B cell (primary cell): ENCODE measurements around the gene PFKFB3. TPM values are rescaled to one million over a fixed set of nuclear protein-coding genes. Genes with fewer than 3 reads are reported as not detected.

ENCODE experiments used
- ATAC-seq: fragments of 200-7000 bp; cut with Tn5 transposase; one replicate; pipeline ENCODE4 v1.10.0; 2021; ENCODE audit warnings: low read depth, mild to moderate bottlenecking, moderate number of reproducible peaks, moderate library complexity
- CTCF ChIA-PET: fragments of 350-600 bp; sonication (Branson Sonifier 250); formaldehyde crosslinking; loops from one replicate; lab custom pipeline; 2021; ENCODE audit warnings: antibody characterized with exemption, inconsistent platforms; lab: Charles Lee
- POLR2A ChIA-PET: fragments of 350-600 bp; sonication (Branson Sonifier 250); formaldehyde crosslinking; loops from one replicate; lab custom pipeline; 2021; ENCODE audit warnings: antibody characterized with exemption; lab: Charles Lee
- DNase-seq: peaks from one replicate; pipeline ENCODE4 v3.0.0; 2013
- H2AFZ ChIP-seq: 2 replicates; pipeline ENCODE4 v1.6.1; 2012; ENCODE audit warnings: mild to moderate bottlenecking, low read depth, low read length; ENCODE audit not compliant: insufficient read depth, poor library complexity, severe bottlenecking
- H3K27ac ChIP-seq, 2 donors: 1 replicate in 1 of 2; 2 replicates in 1 of 2; pipeline ENCODE4 v1.5.1; 2012 to 2013; ENCODE audit warnings: low read length in 2 of 2, mild to moderate bottlenecking in 2 of 2, moderate library complexity in 1 of 2
- H3K27me3 ChIP-seq, 4 experiments: fragments of 200-600 bp in 1 of 4; sonication (generic) in 1 of 4; replicated peaks in 1 of 4; 1 replicate in 2 of 4; 2 replicates in 2 of 4; pipeline versions ENCODE4 v1.6.1 to v1.7.0; 2013 to 2016; ENCODE audit warnings: low read length in 3 of 4, mild to moderate bottlenecking in 2 of 4, mixed read lengths in 1 of 4, moderate library complexity in 1 of 4; ENCODE audit not compliant: insufficient read depth in 4 of 4, control insufficient read depth in 3 of 4; ENCODE audit errors: control extremely low read depth in 1 of 4
- H3K36me3 ChIP-seq, 2 experiments: replicated peaks in 1 of 2; 1 replicate in 1 of 2; 2 replicates in 1 of 2; pipeline versions ENCODE4 v1.6.1 to v1.7.1; 2013; ENCODE audit warnings: low read length in 1 of 2; ENCODE audit not compliant: insufficient read depth in 2 of 2, control insufficient read depth in 1 of 2; ENCODE audit errors: control extremely low read depth in 1 of 2, extremely low read depth in 1 of 2
- H3K4me1 ChIP-seq, 2 donors: fragments of 200-600 bp in 1 of 2; sonication (generic) in 1 of 2; 1 replicate in 1 of 2; 2 replicates in 1 of 2; pipeline versions ENCODE4 v1.5.1 to v1.6.1; 2013 to 2017; ENCODE audit warnings: low read length in 2 of 2; ENCODE audit not compliant: control insufficient read depth in 2 of 2, insufficient read depth in 2 of 2
- H3K4me2 ChIP-seq: replicated peaks from 2 replicates; pipeline ENCODE3; 2012; ENCODE audit warnings: mild to moderate bottlenecking, low read depth, low read length; ENCODE audit not compliant: poor library complexity, severe bottlenecking
- H3K4me3 ChIP-seq, 5 experiments: fragments of 200-600 bp in 1 of 5; sonication (generic) in 1 of 5; 1 replicate in 3 of 5; 2 replicates in 2 of 5; pipeline versions ENCODE4 v1.5.1 to v1.7.0; 2011 to 2016; ENCODE audit warnings: low read length in 4 of 5, mild to moderate bottlenecking in 4 of 5, low read depth in 2 of 5, control low read depth in 1 of 5, moderate library complexity in 1 of 5; ENCODE audit not compliant: insufficient read depth in 1 of 5; ENCODE audit errors: control extremely low read depth in 1 of 5, extremely low read depth in 1 of 5
- H3K79me2 ChIP-seq: fragments of 200-600 bp; sonication (generic); one replicate; pipeline ENCODE4 v1.6.0; 2016; ENCODE audit warnings: low read length; ENCODE audit not compliant: control insufficient read depth, insufficient read depth
- H3K9ac ChIP-seq: fragments of 200-600 bp; sonication (generic); 2 replicates; pipeline ENCODE4 v1.6.1; 2017; ENCODE audit warnings: mild to moderate bottlenecking, low read length, moderate library complexity
- H3K9me3 ChIP-seq, 3 donors: one replicate each; pipeline versions ENCODE4 v1.6.1 to v1.7.1; 2013; ENCODE audit warnings: low read length in 2 of 3; ENCODE audit not compliant: control insufficient read depth in 2 of 3, insufficient read depth in 1 of 3; ENCODE audit errors: control extremely low read depth in 1 of 3
- H4K20me1 ChIP-seq: 2 replicates; pipeline ENCODE4 v1.6.0; 2012; ENCODE audit warnings: mild to moderate bottlenecking, low read length; ENCODE audit not compliant: insufficient read depth, control insufficient read depth, poor library complexity, severe bottlenecking
- H3K27ac Mint-ChIP-seq: one replicate; pipeline ENCODE4 v1.8.0; 2021; ENCODE audit warnings: mixed read lengths
- H3K27me3 Mint-ChIP-seq: one replicate; pipeline ENCODE4 v1.8.0; 2021; ENCODE audit warnings: mixed read lengths
- H3K4me1 Mint-ChIP-seq: one replicate; pipeline ENCODE4 v1.8.0; 2021; ENCODE audit warnings: mixed read lengths
- H3K4me3 Mint-ChIP-seq: one replicate; pipeline ENCODE4 v1.8.0; 2021; ENCODE audit warnings: mixed read lengths
- H3K9me3 Mint-ChIP-seq: one replicate; pipeline ENCODE4 v1.8.0; 2022; ENCODE audit warnings: mixed read lengths; ENCODE audit not compliant: insufficient read depth
- CTCF ChIP-seq: fragments of 200-600 bp; IDR thresholded peaks from one replicate; pipeline ENCODE4 v1.8.0; 2022; ENCODE audit warnings: antibody characterized with exemption, mild to moderate bottlenecking
- EZH2 ChIP-seq: IDR thresholded peaks from 2 replicates; pipeline ENCODE4 v1.6.1; 2012; ENCODE audit warnings: borderline replicate concordance, low read depth, mild to moderate bottlenecking, moderate library complexity, low read length; ENCODE audit not compliant: insufficient read depth, poor library complexity, severe bottlenecking
- WGBS: methylation state at CpG from one replicate; pipeline ENCODE4 v1.1.5; 2013; ENCODE audit warnings: missing lambda C conversion rate; ENCODE audit not compliant: insufficient coverage; 5-methylcytosine and 5-hydroxymethylcytosine counted together
- intact Hi-C: fragments of 100-400 bp; cut with micrococcal nuclease; formaldehyde crosslinking; loops from one replicate; pipeline ENCODE4 v1.10.0; 2022
- polyA plus RNA-seq: library from polyadenylated mRNA; depleted of rRNA; stranded (reverse); fragments of >200 nt; gene quantifications from 2 replicates; pipeline ENCODE4 v1.2.3, GENCODE V29; 2012
- total RNA-seq, 2 donors: library from RNA; stranded (reverse); fragments of 120-200 nt in 1 of 2; gene quantifications; 1 replicate in 1 of 2; 2 replicates in 1 of 2; pipeline versions ENCODE4 v1.2.3 to v1.2.4, GENCODE V29; 2013 to 2022

Gene PFKFB3
- total and polyA plus RNA-seq, 2 donors (not counting 1 experiment from before 2014, with no cell fraction given), result 13.2 to 239 TPM

GRCh38 chr10:6239213-6239991, 36.7 kb downstream of the PFKFB3 start:
- Mint-ChIP-seq H3K9me3 (peaks cover 3% of the 10 kb centered on the region), H3K27me3 (no peaks in the 10 kb centered on the region), H3K4me3 (no peak overlapping the region), H3K27ac (no peak overlapping the region), H3K4me1 (peaks cover 8% of the 10 kb centered on the region)
- H4K20me1 ChIP-seq, result no peaks in the 10 kb centered on the region
- ATAC-seq, result no peak
- POLR2A ChIA-PET, result no interaction called here
- peaks cover 2 to 8% of the 10 kb centered on the region in 2 experiments for H3K36me3 ChIP-seq
- DNase-seq, result no peak
- H2AFZ ChIP-seq, result no peak overlapping the region
- H3K4me1 ChIP-seq, result no peaks in the 10 kb centered on the region
- H3K79me2 ChIP-seq, result no peaks in the 10 kb centered on the region
- no peak overlapping the region for H3K4me2 ChIP-seq
- no peak overlapping the region for H3K9ac ChIP-seq
- intact Hi-C loops, result no loop called here
- CTCF ChIA-PET, result interaction anchor here (1.1 kb wide), 1 partner anchor 37 kb away, joined by 3 read pairs; the partner anchor contains the start of gene PFKFB3
- H3K27me3 ChIP-seq, result no peaks in the 10 kb centered on the region
- TF ChIP-seq CTCF (no peak), EZH2 (no peak)
- 13% methylated on average over 2 of the region's 15 CpGs for WGBS
- H3K9me3 ChIP-seq, result no peaks in the 10 kb centered on the region
- no peak overlapping the region for H3K27ac ChIP-seq
- no peak overlapping the region for H3K4me3 ChIP-seq

DNA sequence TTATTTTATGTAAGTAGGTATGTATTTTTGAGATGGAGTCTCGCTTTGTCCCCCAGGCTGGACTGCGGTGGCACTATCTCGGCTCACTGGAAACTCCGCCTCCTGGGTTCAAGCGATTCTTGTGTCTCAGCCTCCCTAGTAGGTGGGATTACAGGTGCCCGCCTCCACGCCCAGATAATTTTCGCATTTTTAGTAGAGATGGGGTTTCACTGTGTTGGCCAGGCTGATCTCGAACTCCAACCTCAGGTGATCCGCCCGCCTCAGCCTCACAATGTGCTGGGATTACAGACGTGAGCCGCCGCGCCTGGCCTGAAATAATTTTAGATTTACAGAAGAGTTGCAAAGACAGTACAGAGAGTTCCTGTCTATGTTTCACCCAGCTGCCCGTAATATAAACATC, 37.5 kb downstream of the PFKFB3 start:
- H3K4me1 Mint-ChIP-seq, result peaks cover 8% of the 10 kb centered on the region
- intact Hi-C loops, result no loop called here
- DNase-seq (no peak), ATAC-seq (no peak)
- Histone ChIP-seq H4K20me1 (no peaks in the 10 kb centered on the region), H3K4me3 (no peak overlapping the region), H3K79me2 (no peaks in the 10 kb centered on the region), H3K27me3 (no peaks in the 10 kb centered on the region), H3K4me2 (no peak overlapping the region), H3K4me1 (no peaks in the 10 kb centered on the region), H2AFZ (no peak overlapping the region), H3K9ac (no peak overlapping the region), H3K9me3 (no peaks in the 10 kb centered on the region), H3K27ac (no peak overlapping the region), H3K36me3 (peaks cover 2 to 6% of the 10 kb centered on the region in 2 experiments)
- H3K27me3 Mint-ChIP-seq, result no peaks in the 10 kb centered on the region
- peaks cover 3% of the 10 kb centered on the region for H3K9me3 Mint-ChIP-seq
- ChIA-PET CTCF (no interaction called here), POLR2A (interaction anchor here (0.7 kb wide), 1 partner anchor 152 kb away, joined by 4 read pairs; no protein-coding TSS in a partner anchor)
- H3K4me3 Mint-ChIP-seq, result no peak overlapping the region
- TF ChIP-seq EZH2 (no peak), CTCF (no peak)
- WGBS, result 99% methylated on average over 9 of the region's 16 CpGs
- H3K27ac Mint-ChIP-seq, result no peak overlapping the region
